T-helper 17 cell (primary cell): ENCODE data around the gene PRR14. TPM values are rescaled to one million over a fixed set of nuclear protein-coding genes. Genes with fewer than 3 reads are reported as not detected.
"Not testable (repeated sequence)": the region's sequence is repeated elsewhere in the genome, so short reads cannot be mapped to it uniquely, and the experiment has no call there.

Source experiments
- ATAC-seq: fragments of 150-1000 bp; cut with Tn5 transposase; 2 replicates; pipeline ENCODE4 v1.10.0; 2021; ENCODE audit warnings: mild to moderate bottlenecking, moderate library complexity
- DNase-seq, 3 donors: peaks; one replicate each; pipeline versions ENCODE4 v3.0.0 to v3.0.0-alpha.2; 2020 to 2021
- H3K9me3 ChIP-seq: one replicate; pipeline ENCODE4 v1.7.0; 2013; ENCODE audit warnings: low read length, mild to moderate bottlenecking; ENCODE audit not compliant: control insufficient read depth, poor library complexity, severe bottlenecking
- H3K27ac Mint-ChIP-seq: one replicate; pipeline ENCODE4 v1.8.0; 2022; ENCODE audit warnings: mild to moderate bottlenecking, moderate library complexity, mixed read lengths
- H3K27me3 Mint-ChIP-seq: one replicate; pipeline ENCODE4 v1.8.0; 2022; ENCODE audit warnings: mixed read lengths
- H3K36me3 Mint-ChIP-seq: one replicate; pipeline ENCODE4 v1.8.0; 2022; ENCODE audit warnings: low read depth, mixed read lengths
- H3K4me1 Mint-ChIP-seq: one replicate; pipeline ENCODE4 v1.8.0; 2022; ENCODE audit warnings: mild to moderate bottlenecking, mixed read lengths
- H3K4me3 Mint-ChIP-seq: one replicate; pipeline ENCODE4 v1.8.0; 2022; ENCODE audit warnings: mild to moderate bottlenecking, moderate library complexity, mixed read lengths
- total RNA-seq, 4 donors: library from RNA in 2 of 4; stranded (reverse) in 2 of 4; gene quantifications; one replicate each; pipeline ENCODE4 v1.2.3 and lab custom pipeline; 2022 to 2026

PRR14 gene
- total RNA-seq, 2 donors from 2014 or later: 74.1 to 89.1 TPM

- DNase-seq (no peak), ATAC-seq (no peak)
- Mint-ChIP-seq H3K4me1 (peaks cover 8% of the 10 kb centered on the region), H3K4me3 (no peak overlapping the region), H3K27me3 (no peaks in the 10 kb centered on the region), H3K27ac (peak overlapping the region; percentile 34), H3K36me3 (peaks cover 7% of the 10 kb centered on the region)
- no peaks in the 10 kb centered on the region for H3K9me3 ChIP-seq
These were observed 18.5 kb downstream of the PRR14 start for GRCh38 chr16:30669026-30669902.

GRCh38 chr16:30669903-30670824 is 19.4 kb downstream of the PRR14 start:
- Mint-ChIP-seq H3K27ac (peak overlapping the region; percentile 34), H3K27me3 (no peaks in the 10 kb centered on the region), H3K4me3 (no peak overlapping the region), H3K4me1 (peaks cover 8% of the 10 kb centered on the region), H3K36me3 (peaks cover 7% of the 10 kb centered on the region)
- peak; percentile 5 for ATAC-seq
- H3K9me3 ChIP-seq: no peaks in the 10 kb centered on the region
- no peak for DNase-seq

- no peaks in the 10 kb centered on the region for H3K36me3 Mint-ChIP-seq
- no peak for ATAC-seq
- H3K4me1 Mint-ChIP-seq: no peaks in the 10 kb centered on the region
- H3K9me3 ChIP-seq: no peaks in the 10 kb centered on the region
- no peaks in the 10 kb centered on the region for H3K27me3 Mint-ChIP-seq
- H3K27ac Mint-ChIP-seq: no peak overlapping the region
- no peak for DNase-seq
- H3K4me3 Mint-ChIP-seq: no peak overlapping the region
These were observed 24.4 kb downstream of the PRR14 start for GRCh38 chr16:30675143-30675542.

- no peaks in the 10 kb centered on the region for H3K36me3 Mint-ChIP-seq
These were observed 27.3 kb downstream of the PRR14 start for GRCh38 chr16:30677931-30678585.

GRCh38 chr16:30678586-30678970 is 27.8 kb downstream of the PRR14 start:
- H3K27ac Mint-ChIP-seq: no peak overlapping the region
- no peaks in the 10 kb centered on the region for H3K27me3 Mint-ChIP-seq
- H3K9me3 ChIP-seq: no peaks in the 10 kb centered on the region
- H3K4me1 Mint-ChIP-seq: no peaks in the 10 kb centered on the region
- ATAC-seq: no peak
- DNase-seq: no peak
- H3K4me3 Mint-ChIP-seq: no peak overlapping the region
- H3K36me3 Mint-ChIP-seq: no peaks in the 10 kb centered on the region

More at GRCh38 chr16:30677931-30678585, 27.3 kb downstream of the PRR14 start:
- H3K27me3 Mint-ChIP-seq: no peaks in the 10 kb centered on the region
- DNase-seq (no peak), ATAC-seq (no peak)
- H3K9me3 ChIP-seq: no peaks in the 10 kb centered on the region
- peak overlapping the region; percentile 19 for H3K27ac Mint-ChIP-seq
- no peak overlapping the region for H3K4me3 Mint-ChIP-seq
- H3K4me1 Mint-ChIP-seq: no peaks in the 10 kb centered on the region

- Mint-ChIP-seq H3K36me3 (no peaks in the 10 kb centered on the region), H3K4me3 (no peak overlapping the region), H3K27me3 (no peaks in the 10 kb centered on the region), H3K27ac (no peak overlapping the region), H3K4me1 (no peaks in the 10 kb centered on the region)
- ATAC-seq: no peak
- H3K9me3 ChIP-seq: no peaks in the 10 kb centered on the region
- DNase-seq: no peak
These were observed 29.6 kb downstream of the PRR14 start for GRCh38 chr16:30680326-30680725.

GRCh38 chr16:30688701-30689100 is 37.9 kb downstream of the PRR14 start:
- Mint-ChIP-seq H3K4me3 (no peak overlapping the region), H3K4me1 (peaks cover 12% of the 10 kb centered on the region), H3K27me3 (no peaks in the 10 kb centered on the region), H3K27ac (no peak overlapping the region), H3K36me3 (no peaks in the 10 kb centered on the region)
- H3K9me3 ChIP-seq: no peaks in the 10 kb centered on the region
- no peak for DNase-seq
- ATAC-seq: no peak

GRCh38 chr16:30691907-30692306 is 41.1 kb downstream of the PRR14 start:
- ATAC-seq: no peak
- Mint-ChIP-seq H3K4me1 (peaks cover 18% of the 10 kb centered on the region), H3K27ac (no peak overlapping the region), H3K4me3 (no peak overlapping the region), H3K36me3 (no peaks in the 10 kb centered on the region), H3K27me3 (no peaks in the 10 kb centered on the region)
- H3K9me3 ChIP-seq: no peaks in the 10 kb centered on the region
- DNase-seq: no peak

GRCh38 chr16:30692396-30693064 is 41.8 kb downstream of the PRR14 start:
- Mint-ChIP-seq H3K27ac (no peak overlapping the region), H3K4me1 (peaks cover 22% of the 10 kb centered on the region)

GRCh38 chr16:30694926-30695693 is 44.4 kb downstream of the PRR14 start:
- Mint-ChIP-seq H3K27me3 (no peaks in the 10 kb centered on the region), H3K4me1 (peaks cover 33% of the 10 kb centered on the region), H3K36me3 (no peaks in the 10 kb centered on the region), H3K27ac (no peak overlapping the region), H3K4me3 (no peak overlapping the region)
- H3K9me3 ChIP-seq: no peaks in the 10 kb centered on the region
- ATAC-seq (no peak), DNase-seq (no peak)

More at GRCh38 chr16:30692396-30693064, 41.8 kb downstream of the PRR14 start:
- H3K9me3 ChIP-seq: no peaks in the 10 kb centered on the region
- Mint-ChIP-seq H3K36me3 (no peaks in the 10 kb centered on the region), H3K4me3 (no peak overlapping the region), H3K27me3 (no peaks in the 10 kb centered on the region)
- ATAC-seq: no peak
- no peak for DNase-seq

GRCh38 chr16:30696646-30697045 is 45.9 kb downstream of the PRR14 start:
- ATAC-seq, H3K9me3 ChIP-seq, H3K36me3 Mint-ChIP-seq, DNase-seq, H3K27me3 Mint-ChIP-seq, H3K27ac Mint-ChIP-seq, H3K4me3 Mint-ChIP-seq: not testable (repeated sequence)
- H3K4me1 Mint-ChIP-seq: peaks cover 36% of the 10 kb centered on the region
